Ovary (tissue), 9 donors: ENCODE results near the gene TTPAL. TPM values are rescaled to one million over a fixed set of nuclear protein-coding genes. Genes with fewer than 3 reads are reported as not detected.
A peak's percentile ranks its signal among the peaks of the same experiment; 100 is the strongest.

Source experiments
- DNase-seq, 5 donors: peaks; one replicate each; pipeline ENCODE4 v3.0.0-alpha.2; 2019 to 2020
- H3K27ac ChIP-seq, 2 donors: fragments of 200-600 bp; one replicate each; pipeline versions ENCODE4 v1.5.1 to v1.8.0; 2019 to 2022
- H3K27me3 ChIP-seq: fragments of 200-600 bp; one replicate; pipeline ENCODE4 v1.8.0; 2022
- H3K36me3 ChIP-seq: fragments of 200-600 bp; sonication (generic); one replicate; pipeline ENCODE4 v1.5.1; 2019
- H3K4me1 ChIP-seq: one replicate; pipeline ENCODE4 v1.8.1; 2013; ENCODE audit warnings: mild to moderate bottlenecking, moderate library complexity; ENCODE audit not compliant: insufficient read depth
- H3K4me3 ChIP-seq: fragments of 200-600 bp; sonication (generic); one replicate; pipeline ENCODE4 v1.5.1; 2017
- H3K9me3 ChIP-seq, 2 donors: fragments of 200-600 bp in 1 of 2; sonication (generic) in 1 of 2; one replicate each; pipeline versions ENCODE4 v1.5.1 to v1.8.1; 2013 to 2019; ENCODE audit warnings: mild to moderate bottlenecking in 1 of 2, moderate library complexity in 1 of 2
- CTCF ChIP-seq, 3 donors: fragments of 450-650 bp in 2 of 3; fragments of 200-600 bp in 1 of 3; IDR thresholded peaks; one replicate each; pipeline versions ENCODE4 v1.5.1 to v1.8.0; 2016 to 2022; ENCODE audit warnings: antibody characterized with exemption in 3 of 3, mild to moderate bottlenecking in 1 of 3
- EP300 ChIP-seq: sonication (generic); formaldehyde crosslinking; IDR thresholded peaks from one replicate; pipeline ENCODE4 v1.6.1; 2017; ENCODE audit warnings: antibody characterized with exemption
- POLR2A ChIP-seq: fragments of 450-650 bp; IDR thresholded peaks from one replicate; pipeline ENCODE4 v1.6.1; 2017; ENCODE audit warnings: antibody characterized with exemption, mild to moderate bottlenecking, moderate library complexity
- WGBS, 3 donors: extraction: QIAGEN DNeasy Blood & Tissue Kit in 1 of 3; methylation state at CpG; one replicate each; pipeline versions ENCODE4 v1.1.5 to v1.1.7; 2013 to 2017; 5-methylcytosine and 5-hydroxymethylcytosine counted together
- intact Hi-C, 4 donors: fragments of 100-400 bp; cut with DNase I; formaldehyde crosslinking; loops; one replicate each; pipeline versions ENCODE4 v1.11.0 to v1.15.1; 2022 to 2023
- polyA plus RNA-seq, 2 donors: library from polyadenylated mRNA; stranded (reverse); fragments of 200-250 nt in 1 of 2; fragments of 350-450 nt in 1 of 2; fragmentation: Illumina TruSeq in 1 of 2; extraction: RNeasy Lipid Tissue Mini Kit (QIAGEN cat#74804) in 1 of 2; gene quantifications; one replicate each; pipeline ENCODE4 v1.2.3, GENCODE V29; 2013 to 2014
- total RNA-seq, 7 donors: library from RNA; depleted of rRNA in 2 of 7; stranded (reverse); fragments of >200 nt in 2 of 7; fragmentation: NEBNext Ultra II Directional in 3 of 7; extraction: Animal tissue kit (Norgen Biotek cat#: 25700) in 3 of 7; gene quantifications; one replicate each; pipeline versions ENCODE4 v1.1.0 to v1.2.4, GENCODE V29; 2016 to 2023
- donor health status: DM: no; HTN: no; CAD: no; lungs with moderate emphysema.
- donor health status: DM: no; HTN: no; CAD: no.
- donor health status: Bipolar disorder and iron deficiency.
- donor health status: DM: yes; HTN: yes; CAD: no.
- donor health status: DM: no; HTN: no; CAD: no.
- donor health status: DM: yes; HTN: yes; CAD: no.

Gene TTPAL
- total and polyA plus RNA-seq, 9 donors = 3.1 to 25.1 (median 10.9) TPM

- intact Hi-C loops = no loop called here
- 78 to 82% (median 79%) methylated on average over 3 of the region's 3 CpGs for WGBS, 3 donors
Measured at GRCh38 chr20:44517454-44517853, 41.8 kb downstream of the TTPAL start.

DNA sequence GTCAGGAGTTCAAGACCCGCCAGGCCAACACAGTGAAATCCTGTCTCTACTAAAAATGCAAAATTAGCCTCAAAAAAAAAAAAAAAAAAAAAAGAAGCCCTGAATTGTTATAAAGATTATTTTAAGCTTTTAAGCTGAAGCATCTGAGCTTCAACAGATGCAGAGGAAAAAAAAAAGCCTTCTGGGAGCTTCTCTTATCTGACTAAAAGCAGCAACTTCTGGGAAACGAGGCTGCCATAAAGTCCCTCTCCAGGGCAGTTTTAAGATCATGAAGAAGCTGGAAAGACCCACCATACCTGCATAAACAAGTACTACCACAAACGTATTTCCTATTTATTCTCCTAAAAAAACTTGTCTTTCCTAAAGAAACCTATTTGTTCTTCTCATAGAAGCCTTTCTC lies 42.6 kb downstream of the TTPAL start:
- Histone ChIP-seq H3K36me3 (no peaks in the 10 kb centered on the region), H3K27ac (no peak overlapping the region), H3K4me3 (no peak overlapping the region), H3K27me3 (no peaks in the 10 kb centered on the region), H3K9me3 (no peaks in the 10 kb centered on the region), H3K4me1 (peaks cover 15% of the 10 kb centered on the region)
- no peak for DNase-seq
- WGBS, 3 donors = 40 to 46% (median 44%) methylated on average over 3 of the region's 3 CpGs
- no peak for TF ChIP-seq CTCF (IDR thresholded peaks at IDR 0.05)
- no peak for TF ChIP-seq POLR2A
- TF ChIP-seq EP300 = no peak
- intact Hi-C loops = no loop called here

More at GRCh38 chr20:44517454-44517853, 41.8 kb downstream of the TTPAL start:
- no peak for DNase-seq
- Histone ChIP-seq H3K4me1 (peaks cover 15% of the 10 kb centered on the region), H3K27ac (no peak overlapping the region), H3K36me3 (no peaks in the 10 kb centered on the region), H3K27me3 (no peaks in the 10 kb centered on the region), H3K4me3 (no peak overlapping the region), H3K9me3 (no peaks in the 10 kb centered on the region)
- no peak for TF ChIP-seq POLR2A
- no peak for TF ChIP-seq CTCF (IDR thresholded peaks at IDR 0.05)
- no peak for TF ChIP-seq EP300

DNA sequence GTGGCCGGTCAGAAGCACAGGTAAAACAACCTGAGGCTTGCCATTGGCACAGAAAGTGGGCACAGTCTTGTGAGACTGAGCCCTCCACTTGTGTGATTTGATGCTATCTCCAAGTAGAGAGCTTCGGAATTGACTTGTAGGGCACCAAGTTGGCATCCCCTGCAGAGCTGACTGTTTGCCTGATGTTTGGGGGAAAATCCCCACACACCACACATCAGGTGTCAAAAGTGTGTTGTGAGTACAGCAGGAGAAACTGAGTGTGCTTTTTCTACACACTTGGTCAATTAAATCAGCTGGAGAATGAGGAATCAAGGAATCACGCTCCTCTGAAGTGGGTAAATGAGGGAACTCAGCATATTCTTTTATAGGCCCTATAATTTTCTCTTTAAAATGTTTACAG lies 45.2 kb downstream of the TTPAL start:
- intact Hi-C loops = no loop called here
- WGBS, 3 donors = 51 to 56% (median 51%) methylated on average over 3 of the region's 3 CpGs
- peak overlapping the region; percentile 95 to 97 for H3K27ac ChIP-seq
- H3K27me3 ChIP-seq = no peaks in the 10 kb centered on the region
- H3K9me3 ChIP-seq = no peaks in the 10 kb centered on the region
- peak overlapping the region; percentile 99 for H3K4me3 ChIP-seq
- TF ChIP-seq EP300 = no peak
- no peak for TF ChIP-seq POLR2A
- no peak for TF ChIP-seq CTCF (IDR thresholded peaks at IDR 0.05)
- H3K36me3 ChIP-seq = no peaks in the 10 kb centered on the region
- no peak for DNase-seq
- H3K4me1 ChIP-seq = peaks cover 13% of the 10 kb centered on the region

DNA sequence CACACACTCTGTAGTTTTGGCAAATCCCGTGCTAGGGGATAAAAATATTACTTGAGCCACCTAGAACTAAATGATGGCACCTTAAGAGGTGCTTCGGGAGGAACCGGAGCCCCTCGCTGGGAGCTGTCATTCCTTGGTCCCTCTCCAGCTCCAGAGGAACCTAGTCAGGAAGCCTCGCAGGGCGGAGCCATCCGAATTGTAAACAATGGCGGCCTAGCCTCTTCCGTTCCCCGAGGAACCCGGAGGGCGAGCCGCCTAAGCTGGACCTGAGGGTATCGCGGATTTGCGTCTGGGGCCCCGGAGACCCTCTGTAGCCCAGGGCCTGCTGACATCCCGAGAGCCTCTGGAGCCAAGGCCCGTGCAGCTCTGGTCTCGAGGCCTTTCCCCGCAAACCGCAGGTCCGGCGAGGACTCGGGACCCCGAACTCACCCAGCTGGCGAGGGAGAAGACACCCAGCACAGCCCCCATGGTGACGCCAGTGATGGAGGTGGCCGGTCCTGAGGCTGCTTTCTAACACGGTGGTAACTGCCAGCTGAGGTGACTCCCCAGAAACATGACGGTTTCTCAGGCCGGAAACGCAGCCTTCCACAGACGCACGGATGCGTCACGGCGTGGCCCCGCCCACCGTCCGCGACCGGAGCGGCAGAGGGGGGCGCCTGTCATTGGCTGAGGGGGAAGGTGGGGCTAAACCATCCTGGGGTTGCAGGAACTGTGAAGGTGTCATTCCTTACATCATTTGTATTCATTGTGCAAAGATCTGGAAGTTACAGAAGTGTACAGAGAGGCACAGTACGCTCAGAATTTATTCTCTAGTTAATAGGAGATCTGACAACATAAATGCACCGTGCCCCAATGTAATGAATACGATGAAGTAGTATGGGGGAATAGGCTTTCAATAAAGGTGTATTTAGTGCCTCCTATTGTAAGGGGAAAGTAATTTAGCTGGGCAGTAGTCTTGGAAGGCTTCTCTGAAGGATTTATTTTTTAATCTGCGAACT lies 46.1 kb downstream of the TTPAL start, which contains the start of gene SERINC3:
SERINC3 (minus strand) TSS at position 587 of the 998 bp plus-strand sequence; CDS start at position 468, 119 bp downstream.
- no peaks in the 10 kb centered on the region for H3K9me3 ChIP-seq
- peak within 1 kb of the TSS; percentile 99 for H3K4me3 ChIP-seq
- 0 to 1% (median 0%) methylated on average over 46 to 49 of the region's 49 CpGs for WGBS, 3 donors
- peak; percentile 94 to 98 (median 96) for DNase-seq
- peaks cover 13% of the 10 kb centered on the region for H3K4me1 ChIP-seq
- TF ChIP-seq POLR2A (peak; percentile 94), EP300 (peak; percentile 62), CTCF (IDR thresholded peaks at IDR 0.05) (peak in 1 of 3 donors; percentile 18)
- no peaks in the 10 kb centered on the region for H3K36me3 ChIP-seq
- intact Hi-C loops = no loop called here
- H3K27ac ChIP-seq = peak within 1 kb of the TSS; percentile 95 to 97
- no peaks in the 10 kb centered on the region for H3K27me3 ChIP-seq
